Activated T-cell treated with anti-CD3 and anti-CD28 coated beads, Interleukin-2, amount 50 U/mL, for 72 hours (primary cell): Measurements from ENCODE around the gene OTUB1. TPM values are rescaled to one million over a fixed set of nuclear protein-coding genes. Genes with fewer than 3 reads are reported as not detected.

Experiments used
- ATAC-seq, 2 donors: fragments of 150-1000 bp; cut with Tn5 transposase; replicated peaks in 1 of 2; 2 replicates each; pipeline ENCODE4 v1.10.0; 2021; ENCODE audit warnings: moderate library complexity in 2 of 2, mild to moderate bottlenecking in 1 of 2
- DNase-seq, 2 donors: peaks; one replicate each; pipeline ENCODE4 v3.0.0; 2021 to 2022; ENCODE audit warnings: mixed read lengths in 1 of 2
- H3K27ac Mint-ChIP-seq: one replicate; pipeline ENCODE4 v1.8.0; 2022; ENCODE audit warnings: mild to moderate bottlenecking, moderate library complexity, mixed read lengths
- H3K27me3 Mint-ChIP-seq: one replicate; pipeline ENCODE4 v1.8.0; 2022; ENCODE audit warnings: low read depth, mixed read lengths
- H3K36me3 Mint-ChIP-seq, 2 donors: one replicate each; pipeline ENCODE4 v1.8.0; 2022; ENCODE audit warnings: mixed read lengths in 2 of 2, mild to moderate bottlenecking in 1 of 2; ENCODE audit not compliant: insufficient read depth in 2 of 2
- H3K4me1 Mint-ChIP-seq: one replicate; pipeline ENCODE4 v1.8.0; 2022; ENCODE audit warnings: low read depth, mixed read lengths
- H3K4me3 Mint-ChIP-seq, 2 donors: one replicate each; pipeline ENCODE4 v1.8.0; 2022; ENCODE audit warnings: mild to moderate bottlenecking in 2 of 2, mixed read lengths in 2 of 2, moderate library complexity in 2 of 2
- H3K9me3 Mint-ChIP-seq, 2 donors: one replicate each; pipeline ENCODE4 v1.8.0; 2022; ENCODE audit warnings: mixed read lengths in 2 of 2
- total RNA-seq, 2 donors: library from RNA; stranded (reverse); gene quantifications; one replicate each; pipeline ENCODE4 v1.2.3, GENCODE V29; 2022

Gene OTUB1
- total RNA-seq, 2 donors from 2014 or later = 62.8 to 72.8 TPM

DNA sequence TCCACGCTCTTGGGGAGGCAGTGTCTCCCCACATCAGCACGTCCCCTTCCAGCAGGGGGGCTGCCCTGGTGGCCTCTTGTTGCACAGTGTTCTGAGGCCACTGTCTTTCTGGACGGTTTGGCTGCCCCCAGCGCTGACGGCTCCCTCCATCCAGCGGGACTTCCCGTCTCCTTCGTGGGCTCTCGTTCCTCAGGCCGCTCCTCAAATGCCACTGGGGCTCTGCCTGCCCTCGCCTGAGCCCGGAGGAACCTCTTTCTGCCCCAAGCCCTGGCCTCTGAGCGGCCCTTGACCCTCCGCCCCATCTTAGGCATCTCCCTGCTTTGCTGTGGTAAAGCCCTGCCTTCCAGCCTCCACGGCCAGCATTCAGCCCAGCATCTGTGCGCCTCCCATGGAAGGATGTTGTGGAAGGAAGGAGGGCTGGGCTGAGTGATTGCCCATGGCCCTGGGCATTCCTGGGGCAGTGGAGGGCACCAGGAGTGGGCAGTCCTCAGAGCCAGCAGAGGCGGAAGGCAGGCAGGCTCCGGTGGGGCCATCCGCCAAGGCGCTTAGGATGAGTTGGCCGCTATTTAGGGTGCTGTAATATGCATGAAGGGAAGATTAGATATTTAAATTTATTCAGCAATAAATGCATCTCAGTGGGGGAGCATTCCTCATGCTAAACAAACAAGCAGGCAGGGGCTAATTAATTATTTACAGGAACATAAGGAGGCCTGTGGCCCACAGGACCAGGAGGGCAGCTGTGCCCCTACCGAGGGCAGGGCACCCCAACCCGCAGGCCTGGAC lies 17.8 kb downstream of the OTUB1 start:
- no peaks in the 10 kb centered on the region for H3K9me3 Mint-ChIP-seq
- H3K4me3 Mint-ChIP-seq = no peak overlapping the region
- DNase-seq = no peak
- H3K27me3 Mint-ChIP-seq = peaks cover 30% of the 10 kb centered on the region
- no peaks in the 10 kb centered on the region for H3K36me3 Mint-ChIP-seq
- no peak overlapping the region for H3K27ac Mint-ChIP-seq
- peaks cover 16% of the 10 kb centered on the region for H3K4me1 Mint-ChIP-seq
- ATAC-seq = no peak

DNA sequence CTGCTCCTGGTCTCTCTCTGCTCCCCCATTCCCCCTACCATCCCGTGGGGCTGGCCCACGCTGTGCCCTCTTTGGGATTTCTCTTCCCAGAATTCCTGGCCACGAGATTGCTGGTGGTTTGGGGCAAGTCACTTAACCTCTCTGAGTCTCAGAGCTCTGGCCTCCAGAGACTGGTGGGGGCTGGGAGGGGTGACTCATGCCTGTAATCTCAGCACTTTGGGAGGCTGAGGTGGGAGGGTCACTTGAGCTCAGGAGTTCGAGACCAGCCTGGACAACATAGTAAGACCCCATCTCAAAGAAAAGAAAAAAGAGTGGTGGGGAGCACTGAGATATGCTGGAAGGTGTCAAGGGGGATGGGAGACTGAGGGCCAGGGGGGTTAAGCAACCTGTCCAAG lies 18.3 kb downstream of the OTUB1 start:
- no peak overlapping the region for H3K27ac Mint-ChIP-seq
- no peaks in the 10 kb centered on the region for H3K9me3 Mint-ChIP-seq
- H3K4me3 Mint-ChIP-seq = no peak overlapping the region
- H3K27me3 Mint-ChIP-seq = peaks cover 31% of the 10 kb centered on the region
- H3K36me3 Mint-ChIP-seq = no peaks in the 10 kb centered on the region
- no peak for ATAC-seq
- no peak for DNase-seq
- peaks cover 16% of the 10 kb centered on the region for H3K4me1 Mint-ChIP-seq

DNA sequence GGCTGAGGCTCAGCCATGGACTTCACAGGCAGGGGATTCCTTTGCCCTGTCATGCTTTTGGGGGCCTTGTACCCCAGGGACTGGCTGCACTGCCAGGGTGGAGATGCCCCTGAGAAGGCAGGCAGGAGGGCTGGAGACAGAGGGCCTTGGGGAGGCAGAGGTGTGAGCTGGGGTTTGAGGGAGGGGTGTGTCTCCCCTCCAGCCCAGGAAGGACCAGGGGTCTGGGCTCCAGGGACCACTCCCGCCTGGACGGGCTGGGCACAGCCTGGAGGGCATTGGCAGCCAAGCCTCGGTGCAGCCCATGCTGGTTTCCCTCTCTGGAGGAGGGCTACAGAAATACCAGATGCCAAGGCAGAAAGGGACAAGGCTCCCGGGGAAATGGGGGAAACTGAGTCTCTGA lies 19.5 kb downstream of the OTUB1 start:
- ATAC-seq (no peak), DNase-seq (no peak)
- Mint-ChIP-seq H3K27ac (no peak overlapping the region), H3K4me3 (no peak overlapping the region), H3K4me1 (peaks cover 16% of the 10 kb centered on the region), H3K27me3 (peaks cover 31% of the 10 kb centered on the region), H3K9me3 (peaks cover 5 to 7% of the 10 kb centered on the region in 2 donors), H3K36me3 (peaks cover 5 to 6% of the 10 kb centered on the region in 2 donors)

DNA sequence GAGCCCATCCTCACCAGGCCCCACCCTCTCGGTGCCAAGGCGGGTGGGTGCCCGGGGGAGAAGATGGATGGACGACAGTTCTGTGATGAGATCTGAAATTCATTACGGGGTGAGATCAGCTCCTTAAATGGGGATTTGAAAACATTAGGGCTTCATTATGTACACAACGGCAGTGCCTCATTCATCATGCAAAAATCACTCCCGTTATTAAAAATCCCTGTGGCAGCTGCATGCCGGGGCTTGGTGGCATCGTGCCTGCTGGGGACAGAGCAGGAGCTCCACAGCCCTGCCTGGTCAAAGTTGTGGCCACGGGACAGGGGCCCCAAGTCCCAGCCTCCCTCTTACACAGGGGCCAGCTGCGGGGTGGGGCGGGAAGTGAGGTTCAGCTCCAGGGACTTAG lies 20.2 kb downstream of the OTUB1 start:
- DNase-seq (no peak), ATAC-seq (no peak)
- H3K4me3 Mint-ChIP-seq = no peak overlapping the region
- no peak overlapping the region for H3K27ac Mint-ChIP-seq
- peaks cover 16% of the 10 kb centered on the region for H3K4me1 Mint-ChIP-seq
- peaks cover 5 to 11% of the 10 kb centered on the region in 2 donors for H3K36me3 Mint-ChIP-seq
- H3K9me3 Mint-ChIP-seq = peaks cover 7 to 10% of the 10 kb centered on the region in 2 donors
- H3K27me3 Mint-ChIP-seq = peaks cover 31% of the 10 kb centered on the region

DNA sequence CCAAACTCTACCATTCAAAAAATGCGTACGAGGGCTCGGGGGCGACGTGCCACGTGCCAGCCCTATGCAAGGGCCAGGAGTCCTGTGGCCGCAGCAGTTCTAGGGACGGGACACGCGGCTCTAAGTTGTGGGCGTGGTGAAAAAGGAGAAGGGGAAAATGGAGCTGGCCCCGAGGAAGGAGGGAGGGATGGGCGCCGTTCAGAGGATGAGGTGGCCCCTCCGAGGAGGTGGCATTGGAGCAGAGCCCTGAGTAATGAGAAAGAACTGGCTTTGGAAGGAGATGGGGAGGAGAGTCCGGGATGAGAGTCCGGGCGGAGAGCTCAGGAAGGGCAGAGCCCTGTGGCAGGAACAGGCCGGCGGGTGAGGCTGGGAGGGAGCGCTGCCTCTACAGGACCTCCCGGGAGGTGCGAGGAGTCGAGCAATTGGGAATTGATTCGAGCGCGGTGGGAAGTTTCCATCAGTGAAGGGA lies 21.0 kb downstream of the OTUB1 start:
- Mint-ChIP-seq H3K27me3 (peaks cover 31% of the 10 kb centered on the region), H3K36me3 (peaks cover 5 to 11% of the 10 kb centered on the region in 2 donors), H3K9me3 (peaks cover 7 to 10% of the 10 kb centered on the region in 2 donors), H3K27ac (no peak overlapping the region), H3K4me1 (peaks cover 16% of the 10 kb centered on the region), H3K4me3 (peak overlapping the region; percentile 36 to 69)
- no peak for ATAC-seq
- no peak for DNase-seq

DNA sequence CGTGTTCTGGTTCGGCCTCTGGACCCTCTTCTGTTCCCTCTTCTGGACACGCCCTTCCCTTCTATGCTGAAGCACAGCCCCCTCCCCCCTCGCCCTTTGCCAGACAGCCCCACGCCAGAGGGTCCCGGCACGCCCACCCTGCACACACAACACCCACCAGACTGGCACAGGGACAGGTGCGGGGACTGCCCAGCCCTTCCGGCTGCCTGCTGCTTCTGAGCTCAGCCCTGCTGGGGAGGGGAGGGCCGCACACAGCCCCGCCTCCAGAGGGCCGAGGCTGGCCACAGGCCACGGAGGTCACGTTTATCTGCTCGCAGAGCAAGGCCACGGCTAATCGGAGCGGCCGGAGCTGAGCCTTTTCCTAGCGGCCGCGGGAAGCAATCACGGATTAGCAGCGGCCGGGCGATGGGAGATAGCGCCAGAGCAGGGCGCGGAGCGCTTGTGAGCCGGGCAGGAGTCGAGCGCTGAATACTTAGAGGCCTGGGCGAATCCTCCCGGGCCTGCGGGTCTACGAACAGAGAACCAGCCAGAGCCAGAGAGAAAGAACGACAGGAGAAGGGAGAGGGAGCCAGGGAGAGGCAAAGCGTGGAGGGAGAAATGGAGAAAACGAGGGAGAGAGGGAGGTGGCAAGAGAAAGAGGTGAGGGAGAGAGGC lies 21.5 kb downstream of the OTUB1 start:
- Mint-ChIP-seq H3K9me3 (peaks cover 7 to 10% of the 10 kb centered on the region in 2 donors), H3K4me3 (peak overlapping the region; percentile 54 to 69), H3K4me1 (peaks cover 16% of the 10 kb centered on the region), H3K27ac (no peak overlapping the region), H3K27me3 (peaks cover 31% of the 10 kb centered on the region), H3K36me3 (peaks cover 5 to 11% of the 10 kb centered on the region in 2 donors)
- ATAC-seq (peak; percentile 60 to 64), DNase-seq (no peak)

DNA sequence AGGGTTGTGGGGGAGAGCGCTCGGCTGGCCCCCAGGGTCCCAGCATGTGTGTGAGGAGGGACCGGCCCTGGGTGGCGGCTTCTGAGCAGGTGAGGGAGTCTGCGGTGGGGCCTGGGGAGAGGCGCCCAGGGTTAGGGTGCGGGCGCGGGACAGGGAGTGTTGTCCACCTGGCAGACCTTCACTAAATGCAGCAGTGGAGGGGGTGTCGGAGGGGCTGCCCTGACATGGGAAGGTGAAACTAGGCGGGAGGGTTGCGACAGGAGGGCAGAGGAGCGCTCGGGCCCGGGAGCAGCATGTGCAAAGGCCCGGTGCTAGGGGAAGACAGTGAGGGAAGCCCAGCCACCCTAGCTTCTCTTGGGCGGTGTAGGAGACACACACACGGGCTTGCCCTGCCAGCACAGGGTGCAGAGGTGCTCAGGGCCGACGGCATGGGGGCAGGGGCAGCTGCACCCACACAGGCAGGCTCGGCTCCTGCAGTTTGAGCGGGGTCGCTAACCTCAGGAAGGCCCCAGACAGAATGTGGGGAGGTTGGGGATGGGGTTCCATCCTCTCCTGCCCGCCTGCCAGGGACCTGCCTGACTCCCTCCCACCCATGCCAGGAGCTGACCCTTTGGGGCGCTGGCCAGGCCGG lies 22.2 kb downstream of the OTUB1 start:
- Mint-ChIP-seq H3K27me3 (peaks cover 31% of the 10 kb centered on the region), H3K4me1 (peaks cover 16% of the 10 kb centered on the region), H3K36me3 (peaks cover 5 to 11% of the 10 kb centered on the region in 2 donors), H3K4me3 (peak overlapping the region; percentile 54 to 69), H3K27ac (no peak overlapping the region), H3K9me3 (peaks cover 7 to 10% of the 10 kb centered on the region in 2 donors)
- DNase-seq = no peak
- ATAC-seq = no peak

DNA sequence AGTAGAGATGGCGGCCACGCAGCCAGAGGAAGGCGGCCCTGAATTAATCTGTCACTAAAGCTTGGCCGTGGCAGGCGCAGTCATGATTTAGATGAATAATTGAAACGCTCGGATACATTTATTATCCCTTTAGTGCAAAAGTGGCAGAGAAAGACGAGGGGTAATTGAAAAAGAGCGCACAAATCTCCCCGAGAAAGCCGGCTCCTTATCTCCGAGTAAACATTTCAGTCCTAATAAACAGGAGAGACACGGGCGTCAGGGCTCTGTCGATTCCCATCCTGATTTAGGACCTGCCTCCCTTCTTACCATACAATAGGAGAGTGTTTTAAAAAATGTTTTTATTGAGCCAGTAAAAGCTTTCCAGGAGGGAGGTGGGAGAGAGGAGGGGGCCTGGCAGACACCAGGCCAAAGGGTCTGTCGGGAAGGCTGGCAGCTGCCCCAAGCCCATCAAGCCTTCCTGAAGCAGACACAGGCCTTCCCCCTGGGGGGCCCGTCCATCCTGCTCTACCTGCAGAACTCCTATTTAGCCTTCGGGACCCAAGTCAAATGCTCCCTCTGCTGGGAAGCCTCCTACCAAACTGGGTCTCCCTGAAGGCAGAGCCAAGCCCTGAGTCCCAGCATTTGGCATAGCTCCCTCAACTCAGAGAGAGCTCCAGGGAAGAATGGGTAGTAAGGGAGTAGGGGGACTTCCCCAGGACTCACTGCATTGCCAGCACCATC lies 22.8 kb downstream of the OTUB1 start:
- peaks cover 16% of the 10 kb centered on the region for H3K4me1 Mint-ChIP-seq
- no peak for DNase-seq
- H3K27ac Mint-ChIP-seq = no peak overlapping the region
- H3K9me3 Mint-ChIP-seq = peaks cover 7 to 10% of the 10 kb centered on the region in 2 donors
- peaks cover 31% of the 10 kb centered on the region for H3K27me3 Mint-ChIP-seq
- no peak for ATAC-seq
- peaks cover 5 to 11% of the 10 kb centered on the region in 2 donors for H3K36me3 Mint-ChIP-seq
- H3K4me3 Mint-ChIP-seq = no peak overlapping the region

DNA sequence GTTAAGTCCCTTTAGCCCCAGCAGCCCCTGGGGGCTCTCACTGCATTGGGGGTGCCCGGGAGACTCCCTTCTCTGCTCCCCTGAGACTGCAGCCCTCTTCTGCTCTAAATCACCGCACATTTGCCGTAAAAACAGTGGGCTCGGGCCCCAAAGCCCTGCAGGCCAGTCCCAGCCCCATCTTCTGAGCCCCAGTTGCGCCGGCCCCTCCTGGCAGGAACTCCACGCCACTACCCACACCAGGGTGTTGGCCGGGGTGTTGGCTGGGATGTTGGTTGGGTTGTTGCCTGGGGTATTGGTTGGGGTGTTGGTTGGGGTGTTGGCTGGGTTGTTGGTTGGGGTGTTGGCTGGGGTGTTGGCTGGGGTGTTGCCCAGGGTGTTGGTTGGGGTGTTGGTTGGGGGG lies 23.5 kb downstream of the OTUB1 start:
- Mint-ChIP-seq H3K9me3 (peaks cover 7 to 10% of the 10 kb centered on the region in 2 donors), H3K4me1 (peaks cover 16% of the 10 kb centered on the region), H3K27me3 (peaks cover 31% of the 10 kb centered on the region), H3K4me3 (no peak overlapping the region), H3K36me3 (peaks cover 5 to 11% of the 10 kb centered on the region in 2 donors), H3K27ac (no peak overlapping the region)
- ATAC-seq = no peak
- no peak for DNase-seq

DNA sequence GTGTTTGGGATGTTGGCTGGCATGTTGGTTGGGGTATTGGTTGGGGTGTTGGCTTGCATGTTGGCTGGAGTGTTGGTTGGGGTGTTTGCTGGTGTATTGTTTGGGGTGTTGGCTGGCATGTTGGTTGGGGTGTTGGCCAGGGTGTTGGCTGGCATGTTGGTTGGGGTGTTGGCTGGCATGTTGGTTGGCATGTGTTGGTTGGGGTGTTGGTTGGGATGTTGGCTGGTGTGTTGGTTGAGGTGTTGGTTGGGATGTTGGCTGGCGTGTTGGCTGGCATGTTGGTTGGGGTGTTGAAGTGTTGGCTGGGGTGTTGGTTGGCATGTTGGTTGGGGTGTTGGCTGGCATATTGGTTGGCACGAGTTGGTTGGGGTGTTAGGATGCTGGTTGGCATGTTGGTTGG lies 24.5 kb downstream of the OTUB1 start:
- H3K4me3 Mint-ChIP-seq = no peak overlapping the region
- H3K27ac Mint-ChIP-seq = no peak overlapping the region
- peaks cover 7 to 10% of the 10 kb centered on the region in 2 donors for H3K9me3 Mint-ChIP-seq
- H3K36me3 Mint-ChIP-seq = peaks cover 5 to 11% of the 10 kb centered on the region in 2 donors
- H3K4me1 Mint-ChIP-seq = peaks cover 16% of the 10 kb centered on the region
- DNase-seq (no peak), ATAC-seq (no peak)
- peaks cover 31% of the 10 kb centered on the region for H3K27me3 Mint-ChIP-seq

DNA sequence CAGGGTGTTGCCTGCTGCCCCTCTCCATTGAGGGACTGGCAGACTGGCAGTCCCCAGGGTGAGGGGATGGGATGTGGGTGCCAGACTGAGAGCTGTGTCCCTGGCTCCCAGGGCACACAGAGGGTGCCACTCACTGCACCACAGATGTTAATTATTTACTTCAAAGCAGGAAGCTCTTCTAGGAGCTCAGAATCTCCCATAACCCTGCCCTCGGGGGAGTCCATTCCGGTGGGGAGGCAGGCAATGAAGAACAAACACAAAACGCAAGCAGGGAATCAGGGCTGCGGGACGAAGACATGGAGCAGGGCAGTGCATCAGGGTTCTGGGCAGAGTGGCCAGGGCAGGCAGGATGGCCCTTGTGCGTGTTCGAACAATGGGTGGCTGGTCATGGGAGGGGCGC lies 25.1 kb downstream of the OTUB1 start:
- Mint-ChIP-seq H3K4me3 (no peak overlapping the region), H3K4me1 (peaks cover 16% of the 10 kb centered on the region), H3K36me3 (peaks cover 5 to 11% of the 10 kb centered on the region in 2 donors), H3K27ac (no peak overlapping the region), H3K27me3 (peaks cover 27% of the 10 kb centered on the region), H3K9me3 (peaks cover 7 to 10% of the 10 kb centered on the region in 2 donors)
- no peak for DNase-seq
- ATAC-seq = no peak

DNA sequence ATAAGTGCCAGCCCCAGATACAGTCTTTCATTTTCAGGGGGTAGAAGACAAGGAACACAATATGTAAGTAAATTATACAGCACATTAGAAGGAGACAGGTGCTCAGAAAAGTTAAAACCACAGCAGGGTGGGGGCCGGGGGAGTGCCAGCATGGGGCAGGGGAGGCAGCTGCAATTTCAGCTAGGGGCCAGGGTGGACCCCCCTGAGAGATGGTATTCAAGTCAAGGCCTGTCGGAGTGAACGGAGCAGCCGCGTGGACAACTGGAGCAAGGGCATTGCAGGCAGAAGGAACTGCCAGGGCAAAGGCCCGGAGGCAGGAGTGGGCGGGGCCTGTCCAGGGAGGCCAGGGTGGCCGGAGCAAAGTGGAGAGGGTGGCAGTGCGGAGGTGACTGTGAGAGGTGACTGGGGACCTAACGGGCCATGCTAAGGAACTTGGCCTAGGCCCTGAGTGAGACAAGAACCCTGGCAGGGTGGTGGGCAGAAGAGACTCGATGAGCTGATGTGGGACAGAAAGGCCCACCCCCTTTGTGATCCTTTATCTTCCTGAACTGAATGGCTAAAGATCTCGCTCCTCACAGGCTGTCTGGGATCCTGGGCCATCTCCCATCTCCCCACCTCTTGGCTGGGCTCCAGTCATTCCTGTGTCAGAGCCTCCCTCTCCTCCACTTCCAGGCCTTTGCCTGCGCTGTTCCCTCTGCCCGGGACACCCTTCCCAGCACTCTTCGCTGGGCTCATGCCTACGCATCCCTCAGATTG lies 27.1 kb downstream of the OTUB1 start:
- peaks cover 7 to 10% of the 10 kb centered on the region in 2 donors for H3K9me3 Mint-ChIP-seq
- ATAC-seq (no peak), DNase-seq (no peak)
- peaks cover 5 to 11% of the 10 kb centered on the region in 2 donors for H3K36me3 Mint-ChIP-seq
- no peak overlapping the region for H3K4me3 Mint-ChIP-seq
- H3K27me3 Mint-ChIP-seq = peaks cover 8% of the 10 kb centered on the region
- H3K27ac Mint-ChIP-seq = no peak overlapping the region
- peaks cover under 1% of the 10 kb centered on the region for H3K4me1 Mint-ChIP-seq
